H1 (cell line): ENCODE data around the gene ASB3. TPM values are rescaled to one million over a fixed set of nuclear protein-coding genes. Genes with fewer than 3 reads are reported as not detected.

ENCODE experiments used
- ATF2 ChIP-seq: IDR thresholded peaks from 2 replicates; pipeline ENCODE4 v1.6.1; 2012; ENCODE audit warnings: low read length, inconsistent platforms
- CEBPB ChIP-seq: IDR thresholded peaks from 2 replicates; pipeline ENCODE4 v1.6.1; 2012; ENCODE audit warnings: low read depth, low read length
- EZH2 ChIP-seq: fragments of 200-600 bp; sonication (generic); IDR thresholded peaks from 2 replicates; pipeline ENCODE4 v1.7.1; 2012; ENCODE audit warnings: low read depth, mild to moderate bottlenecking, moderate library complexity, low read length, inconsistent platforms; ENCODE audit not compliant: severe bottlenecking
- TCF12 ChIP-seq: IDR thresholded peaks from 2 replicates; pipeline ENCODE4 v1.6.1; 2011; ENCODE audit warnings: low read depth, mild to moderate bottlenecking, low read length
- polyA plus RNA-seq, 7 experiments: library from polyadenylated mRNA; depleted of rRNA in 3 of 7; stranded (reverse) in 5 of 7; unstranded in 2 of 7; fragments of >200 nt in 5 of 7; fragments of 200-250 nt in 2 of 7; gene quantifications; 1 replicate in 5 of 7; 2 replicates in 1 of 7; 4 replicates in 1 of 7; pipeline versions ENCODE4 v1.2.1 to v1.2.3, GENCODE V29; 2011 to 2013; ENCODE audit warnings: missing spikeins in 2 of 7, mixed read lengths in 2 of 7
- total RNA-seq: library from RNA; stranded (reverse); fragmentation: NEBNext Ultra II Directional; extraction: Animal tissue kit (Norgen Biotek cat#: 25700); gene quantifications from 2 replicates; pipeline ENCODE4 v1.2.1, GENCODE V29; 2021

ASB3 gene
- total and polyA plus RNA-seq, 2 of the 8 experiments (the other 6 are each of a cell fraction or from before 2014, with no cell fraction given) = 22.6 to 25.4 TPM

- TF ChIP-seq ATF2 = no peak
- TF ChIP-seq TCF12 = no peak
- TF ChIP-seq EZH2 = no peak
- no peak for TF ChIP-seq CEBPB
Observed at GRCh38 chr2:53777134-53777533, 9.6 kb downstream of the ASB3 start (continued).
